Measurements from ENCODE around the gene UGT1A8.
"Not testable (repeated sequence)": the region's sequence is repeated elsewhere in the genome, so short reads cannot be mapped to it uniquely, and the experiment has no call there.

Gene UGT1A8

GRCh38 chr2:233736868-233737653, 119.6 kb downstream of the UGT1A8 start:
- DNase-seq, result not testable (repeated sequence)

DNA sequence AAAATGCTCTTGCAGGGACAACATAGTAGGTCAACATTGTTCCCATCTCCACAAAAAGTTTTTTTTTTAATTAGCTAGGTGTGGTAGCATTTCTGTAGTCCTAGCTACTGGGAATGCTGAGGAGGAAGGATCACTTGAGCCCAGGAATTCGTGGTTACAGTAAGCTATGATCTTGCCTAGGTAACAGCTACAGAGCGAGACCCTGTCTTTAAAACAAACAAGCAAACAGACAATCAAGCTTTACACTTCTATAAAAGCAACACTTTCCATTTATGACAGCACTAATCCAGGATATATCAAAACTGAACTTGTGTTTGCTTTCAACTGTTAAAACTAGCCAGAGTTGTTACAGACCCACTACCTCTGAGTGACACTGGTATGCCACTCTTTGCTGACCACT, 123.4 kb downstream of the UGT1A8 start:
- no peak for DNase-seq

GRCh38 chr2:233743464-233744259, 126.2 kb downstream of the UGT1A8 start:
- DNase-seq, result no peak

- DNase-seq, result no peak
These were observed 127.8 kb downstream of the UGT1A8 start for GRCh38 chr2:233745073-233745755.

- not testable (repeated sequence) for DNase-seq
These were observed 128.4 kb downstream of the UGT1A8 start for GRCh38 chr2:233745838-233746237.

GRCh38 chr2:233746475-233747282, 129.2 kb downstream of the UGT1A8 start:
- DNase-seq, result no peak

DNA sequence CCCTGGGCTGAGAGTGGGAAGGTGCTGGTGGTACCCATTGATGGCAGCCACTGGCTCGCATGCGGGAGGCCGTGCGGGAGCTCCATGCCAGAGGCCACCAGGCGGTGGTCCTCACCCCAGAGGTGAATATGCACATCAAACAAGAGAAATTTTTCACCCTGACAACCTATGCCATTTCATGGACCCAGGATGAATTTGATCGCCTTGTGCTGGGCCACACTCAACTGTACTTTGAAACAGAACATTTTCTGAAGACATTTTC, 129.8 kb downstream of the UGT1A8 start:
- no peak for DNase-seq

DNA sequence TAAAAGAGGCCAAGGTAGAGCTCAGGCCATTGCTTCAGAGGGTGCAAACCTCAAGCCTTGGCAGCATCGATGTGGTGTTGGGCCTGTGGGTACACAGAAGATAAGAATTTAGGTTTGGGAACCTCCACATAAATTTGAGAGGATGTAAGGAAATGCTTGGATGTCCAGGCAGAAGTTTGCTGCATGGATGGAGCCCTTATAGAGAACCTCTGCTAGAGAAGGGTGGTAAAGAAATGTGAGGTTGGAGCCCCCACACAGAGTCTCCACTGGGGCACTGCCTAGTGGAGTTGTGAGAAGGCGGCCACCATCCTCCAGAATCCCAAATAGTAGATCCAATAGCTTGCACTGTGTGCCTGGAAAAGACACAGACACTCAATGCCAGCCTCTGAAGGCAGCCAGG, 133.3 kb downstream of the UGT1A8 start:
- DNase-seq, result not testable (repeated sequence)

- DNase-seq, result not testable (repeated sequence)
These were observed 134.0 kb downstream of the UGT1A8 start for GRCh38 chr2:233751212-233752009.

DNA sequence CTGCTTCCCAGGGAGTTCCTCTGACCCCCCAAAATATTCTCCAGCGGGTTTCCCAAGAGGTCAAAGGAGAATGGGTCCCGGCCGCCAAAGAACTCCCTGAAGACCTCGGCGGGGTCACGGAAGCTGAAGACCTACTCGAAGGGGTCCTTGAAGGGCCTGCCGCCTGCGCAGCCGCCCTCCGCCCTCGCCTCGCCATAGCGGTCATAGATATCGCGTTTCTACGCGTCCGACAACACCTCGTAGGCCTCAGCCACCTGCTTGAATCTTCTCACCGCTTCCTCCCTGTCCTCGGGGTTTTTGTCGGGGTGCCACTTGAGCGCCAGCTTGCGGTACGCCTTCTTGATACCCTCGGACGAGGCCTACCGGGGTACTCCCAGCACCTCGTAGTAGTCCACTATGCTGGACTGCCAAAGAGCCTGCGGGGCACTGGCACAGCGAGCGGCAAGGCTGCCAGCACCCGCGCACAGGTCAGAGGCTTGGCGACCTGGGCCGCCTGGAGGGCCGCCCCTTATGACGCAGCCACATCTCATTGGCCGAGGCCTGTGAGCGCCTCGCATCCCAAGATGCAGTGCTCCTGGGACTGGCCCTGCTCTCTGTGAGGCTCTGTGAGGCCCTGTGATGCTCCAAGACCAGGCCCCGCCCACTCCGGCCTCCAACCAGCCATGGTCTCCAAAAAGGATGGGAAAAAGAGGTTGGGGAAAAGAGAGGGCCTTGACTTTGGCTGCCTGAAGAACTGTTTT, 137.6 kb downstream of the UGT1A8 start:
- DNase-seq, result no peak

DNA sequence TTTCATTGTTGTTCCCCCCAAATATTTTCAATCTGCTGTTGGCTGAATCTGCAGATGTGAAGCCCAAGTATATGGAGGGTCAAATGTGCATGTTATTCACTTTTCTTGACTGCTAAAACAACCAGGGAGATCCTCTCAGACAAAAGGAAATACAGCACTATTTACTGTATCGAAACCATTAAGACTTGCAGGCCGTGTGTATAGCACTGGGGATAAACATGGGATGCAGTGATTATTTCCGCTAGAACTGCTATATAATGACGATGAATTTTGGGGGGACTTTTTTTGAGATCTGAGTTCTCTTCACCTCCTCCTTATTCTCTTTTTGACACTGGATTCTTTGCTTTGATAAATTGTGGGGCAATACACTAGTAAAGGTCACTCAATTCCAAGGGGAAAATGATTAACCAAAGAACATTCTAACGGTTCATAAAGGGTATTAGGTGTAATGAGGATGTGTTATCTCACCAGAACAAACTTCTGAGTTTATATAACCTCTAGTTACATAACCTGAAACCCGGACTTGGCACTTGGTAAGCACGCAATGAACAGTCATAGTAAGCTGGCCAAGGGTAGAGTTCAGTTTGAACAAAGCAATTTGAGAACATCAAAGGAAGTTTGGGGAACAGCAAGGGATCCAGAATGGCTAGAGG, 139.1 kb downstream of the UGT1A8 start:
- no peak for DNase-seq

DNA sequence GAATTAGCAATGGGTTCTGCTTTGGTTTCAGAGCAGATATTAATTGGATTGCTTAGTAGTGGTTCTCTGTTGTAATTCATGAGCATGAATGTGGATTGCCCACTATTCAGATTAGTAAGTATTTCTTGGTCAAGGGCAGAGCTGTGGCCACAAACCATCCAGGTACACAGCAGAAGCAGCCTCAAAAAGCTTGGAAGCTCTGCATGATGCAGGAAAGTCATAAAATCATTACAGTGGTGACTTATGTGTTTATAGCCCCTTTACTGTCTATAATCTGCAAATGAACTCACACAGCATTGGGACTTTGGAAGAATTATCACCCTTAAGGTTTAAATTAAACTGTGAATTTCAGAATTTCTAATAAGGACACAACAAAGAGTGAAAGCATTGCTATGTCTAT, 140.7 kb downstream of the UGT1A8 start:
- DNase-seq, result no peak

DNA sequence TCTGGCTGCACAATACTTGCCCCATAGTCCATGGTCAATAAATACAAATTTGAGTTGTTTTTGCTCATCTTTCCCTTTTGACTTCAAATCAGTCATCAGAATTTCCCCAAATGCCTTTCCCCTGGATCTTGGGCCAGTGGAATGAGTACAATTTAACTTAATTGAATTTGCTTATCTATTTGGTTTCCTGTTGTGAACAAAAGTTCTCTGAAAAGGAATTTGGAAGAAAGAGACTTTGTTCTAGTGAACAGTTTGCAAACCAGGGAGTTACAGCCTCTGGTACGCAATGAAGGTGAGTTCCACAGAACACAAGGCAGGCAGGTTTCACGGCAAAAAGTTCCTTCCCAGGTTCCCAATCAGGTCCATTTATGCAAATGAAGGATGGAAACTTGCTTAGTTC, 141.4 kb downstream of the UGT1A8 start:
- no peak for DNase-seq

DNA sequence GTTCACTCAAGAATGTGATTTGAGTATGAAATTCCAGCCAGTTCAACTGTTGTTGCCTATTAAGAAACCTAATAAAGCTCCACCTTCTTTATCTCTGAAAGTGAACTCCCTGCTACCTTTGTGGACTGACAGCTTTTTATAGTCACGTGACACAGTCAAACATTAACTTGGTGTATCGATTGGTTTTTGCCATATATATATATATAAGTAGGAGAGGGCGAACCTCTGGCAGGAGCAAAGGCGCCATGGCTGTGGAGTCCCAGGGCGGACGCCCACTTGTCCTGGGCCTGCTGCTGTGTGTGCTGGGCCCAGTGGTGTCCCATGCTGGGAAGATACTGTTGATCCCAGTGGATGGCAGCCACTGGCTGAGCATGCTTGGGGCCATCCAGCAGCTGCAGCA, 142.6 kb downstream of the UGT1A8 start, which contains the start of gene UGT1A1:
Gene UGT1A1, plus strand, starts transcription at position 228 of the 400 bp plus-strand sequence. Its CDS starts 18 bp downstream, at position 246.
- DNase-seq, result no peak

DNA sequence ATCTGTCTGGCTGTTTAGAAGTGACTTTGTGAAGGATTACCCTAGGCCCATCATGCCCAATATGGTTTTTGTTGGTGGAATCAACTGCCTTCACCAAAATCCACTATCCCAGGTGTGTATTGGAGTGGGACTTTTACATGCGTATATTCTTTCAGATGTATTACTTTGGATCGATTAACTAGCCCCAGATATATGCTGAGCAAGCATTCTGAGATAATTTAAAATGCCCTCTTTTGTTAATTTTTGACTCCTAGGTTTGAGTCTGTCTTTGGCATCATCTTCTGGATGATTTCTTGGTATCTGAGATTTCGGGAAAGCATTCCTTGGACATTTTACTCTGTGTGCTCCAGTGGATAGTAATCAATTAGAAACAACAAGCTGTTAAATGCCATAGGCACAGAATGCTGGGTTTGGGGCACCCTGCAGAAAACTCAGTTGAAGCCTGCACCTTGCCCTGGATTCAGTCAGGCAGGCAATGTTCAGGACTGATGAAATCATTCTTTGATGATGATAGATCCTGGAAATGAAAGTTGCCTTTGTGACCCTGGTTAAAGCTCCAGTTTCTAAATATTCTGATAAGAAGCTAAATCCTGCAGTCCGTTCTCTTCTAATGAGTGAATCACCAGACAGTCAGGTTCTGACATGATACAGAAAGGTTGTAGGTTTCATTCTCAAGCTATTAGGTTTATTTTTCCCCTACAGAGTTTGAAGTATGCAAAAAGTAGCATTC, 143.8 kb downstream of the UGT1A8 start:
- no peak for DNase-seq

- no peak for DNase-seq
These were observed 146.8 kb downstream of the UGT1A8 start for GRCh38 chr2:233764264-233764663.

DNA sequence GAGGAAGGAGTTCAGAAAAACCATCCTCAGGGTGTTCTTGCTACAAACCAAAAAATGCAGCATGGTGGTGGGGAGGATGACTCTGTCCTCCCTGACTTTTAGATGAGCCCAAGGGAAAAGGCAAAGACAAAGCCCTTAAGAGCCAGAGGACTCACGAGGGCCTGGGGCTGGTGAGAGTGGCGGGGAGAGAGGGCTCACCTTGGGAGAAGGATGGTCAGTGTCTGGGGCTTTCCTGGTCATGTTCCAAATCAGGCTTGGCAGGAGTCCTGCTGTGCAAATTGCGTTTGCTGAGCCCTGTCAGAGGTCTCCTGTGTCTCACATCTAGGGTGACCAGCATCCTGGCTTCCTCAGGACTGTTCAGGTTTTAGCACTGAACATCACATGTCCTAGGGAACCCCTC, 147.3 kb downstream of the UGT1A8 start:
- no peak for DNase-seq

DNA sequence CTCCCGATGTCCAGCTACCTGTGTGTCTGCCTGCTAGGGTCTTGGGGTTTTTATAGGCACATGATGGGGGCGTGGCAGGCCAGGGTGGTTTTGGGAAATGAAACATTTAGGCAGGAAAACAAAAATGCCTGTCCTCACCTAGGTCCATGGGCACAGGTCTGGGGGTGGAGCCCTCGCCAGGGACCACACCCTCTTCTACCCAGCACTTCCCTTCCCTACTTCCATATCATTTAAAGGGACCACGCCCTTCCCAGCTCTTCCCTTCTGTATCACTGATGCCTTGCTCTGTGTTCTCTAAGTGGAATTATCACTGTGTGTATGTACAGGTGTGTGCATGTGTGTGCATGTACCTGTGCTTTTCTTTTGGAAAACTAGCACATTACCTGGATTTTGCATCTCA, 149.0 kb downstream of the UGT1A8 start:
- DNase-seq, result no peak

DNA sequence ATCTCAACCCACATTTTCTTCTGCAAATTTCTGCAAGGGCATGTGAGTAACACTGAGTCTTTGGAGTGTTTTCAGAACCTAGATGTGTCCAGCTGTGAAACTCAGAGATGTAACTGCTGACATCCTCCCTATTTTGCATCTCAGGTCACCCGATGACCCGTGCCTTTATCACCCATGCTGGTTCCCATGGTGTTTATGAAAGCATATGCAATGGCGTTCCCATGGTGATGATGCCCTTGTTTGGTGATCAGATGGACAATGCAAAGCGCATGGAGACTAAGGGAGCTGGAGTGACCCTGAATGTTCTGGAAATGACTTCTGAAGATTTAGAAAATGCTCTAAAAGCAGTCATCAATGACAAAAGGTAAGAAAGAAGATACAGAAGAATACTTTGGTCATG, 150.6 kb downstream of the UGT1A8 start:
- no peak for DNase-seq

DNA sequence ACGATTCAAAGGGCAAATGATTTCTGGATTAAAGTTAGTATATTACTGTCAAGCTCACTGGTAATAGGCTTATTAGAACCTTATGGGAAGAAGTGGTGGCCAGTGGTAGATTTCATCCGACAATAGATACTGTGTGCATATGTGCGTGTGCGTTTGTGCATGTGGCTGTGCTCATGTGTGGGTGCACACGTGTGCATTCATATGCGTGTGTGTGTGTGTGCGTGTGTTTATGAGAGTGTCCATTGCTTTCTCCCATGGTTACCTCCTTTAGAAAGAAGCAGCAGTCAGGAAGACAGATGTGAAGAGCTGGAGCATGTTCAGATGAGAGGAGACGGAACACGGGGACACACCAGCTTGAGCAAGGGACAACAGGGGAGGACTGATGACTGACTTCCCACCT, 151.8 kb downstream of the UGT1A8 start:
- no peak for DNase-seq
